Lower leg skin (tissue), 4 donors: Measurements from ENCODE around the gene ATP9B. TPM values are rescaled to one million over a fixed set of nuclear protein-coding genes. Genes with fewer than 3 reads are reported as not detected.
"Not testable (repeated sequence)": the region's sequence is repeated elsewhere in the genome, so short reads cannot be mapped to it uniquely, and the experiment has no call there.

Experiments used
- DNase-seq, 2 donors: peaks; one replicate each; pipeline ENCODE4 v3.0.0-alpha.2; 2019; ENCODE audit warnings: low spot score in 2 of 2
- H3K4me3 ChIP-seq: fragments of 200-600 bp; sonication (generic); 2 replicates; pipeline ENCODE4 v1.5.1; 2017; ENCODE audit warnings: mild to moderate bottlenecking, low read depth; ENCODE audit not compliant: poor library complexity, severe bottlenecking
- POLR2A ChIP-seq, 2 donors: fragments of 450-650 bp; IDR thresholded peaks; one replicate each; pipeline ENCODE4 v1.6.1; 2016 to 2017; ENCODE audit warnings: antibody characterized with exemption in 2 of 2, mild to moderate bottlenecking in 1 of 2, moderate library complexity in 1 of 2
- WGBS, 2 donors: methylation state at CpG; one replicate each; pipeline ENCODE4 v1.1.5; 2018; 5-methylcytosine and 5-hydroxymethylcytosine counted together
- intact Hi-C: fragments of 100-400 bp; cut with DNase I; formaldehyde crosslinking; loops from one replicate; pipeline ENCODE4 v1.15.0; 2023; ENCODE audit warnings: low total_unique reads
- total RNA-seq, 4 donors: library from RNA; depleted of rRNA; stranded (reverse); fragments of >200 nt; gene quantifications; one replicate each; pipeline ENCODE4 v1.1.0, GENCODE V29; 2016
- TF ChIP-seq, protein P1 (sequence below), 3 donors: fragments of 450-650 bp; IDR thresholded peaks; one replicate each; pipeline ENCODE4 v1.5.1; 2016; ENCODE audit warnings: antibody characterized with exemption in 3 of 3, mild to moderate bottlenecking in 3 of 3, moderate library complexity in 2 of 3

The ATP9B gene
- total RNA-seq, 4 donors from 2014 or later, result 19.9 to 39.9 (median 26.0) TPM

- TF ChIP-seq POLR2A (IDR thresholded peaks at IDR 0.05), result no peak
- TF ChIP-seq, protein P1, sequence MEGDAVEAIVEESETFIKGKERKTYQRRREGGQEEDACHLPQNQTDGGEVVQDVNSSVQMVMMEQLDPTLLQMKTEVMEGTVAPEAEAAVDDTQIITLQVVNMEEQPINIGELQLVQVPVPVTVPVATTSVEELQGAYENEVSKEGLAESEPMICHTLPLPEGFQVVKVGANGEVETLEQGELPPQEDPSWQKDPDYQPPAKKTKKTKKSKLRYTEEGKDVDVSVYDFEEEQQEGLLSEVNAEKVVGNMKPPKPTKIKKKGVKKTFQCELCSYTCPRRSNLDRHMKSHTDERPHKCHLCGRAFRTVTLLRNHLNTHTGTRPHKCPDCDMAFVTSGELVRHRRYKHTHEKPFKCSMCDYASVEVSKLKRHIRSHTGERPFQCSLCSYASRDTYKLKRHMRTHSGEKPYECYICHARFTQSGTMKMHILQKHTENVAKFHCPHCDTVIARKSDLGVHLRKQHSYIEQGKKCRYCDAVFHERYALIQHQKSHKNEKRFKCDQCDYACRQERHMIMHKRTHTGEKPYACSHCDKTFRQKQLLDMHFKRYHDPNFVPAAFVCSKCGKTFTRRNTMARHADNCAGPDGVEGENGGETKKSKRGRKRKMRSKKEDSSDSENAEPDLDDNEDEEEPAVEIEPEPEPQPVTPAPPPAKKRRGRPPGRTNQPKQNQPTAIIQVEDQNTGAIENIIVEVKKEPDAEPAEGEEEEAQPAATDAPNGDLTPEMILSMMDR (IDR thresholded peaks at IDR 0.05), result no peak
- intact Hi-C loops, result no loop called here
- H3K4me3 ChIP-seq, result no peak overlapping the region
- DNase-seq, result no peak
- WGBS, 2 donors, result 65 to 86% methylated on average over 8 of the region's 8 CpGs
Observed at GRCh38 chr18:79169958-79170555, 100.9 kb downstream of the ATP9B start.

DNA sequence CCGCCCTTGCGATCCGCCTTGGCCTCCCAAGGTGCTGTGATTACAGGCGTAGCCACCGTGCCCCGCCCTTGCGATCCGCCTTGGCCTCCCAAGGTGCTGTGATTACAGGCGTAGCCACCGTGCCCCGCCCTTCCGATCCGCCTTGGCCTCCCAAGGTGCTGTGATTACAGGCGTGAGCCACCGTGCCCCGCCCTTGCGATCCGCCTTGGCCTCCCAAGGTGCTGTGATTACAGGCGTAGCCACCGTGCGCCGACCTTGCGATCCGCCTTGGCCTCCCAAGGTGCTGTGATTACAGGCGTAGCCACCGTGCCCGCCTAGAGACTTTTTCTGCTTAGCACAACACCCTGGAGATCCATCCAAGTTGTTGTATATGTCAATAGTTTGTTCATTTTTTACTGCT lies 103.1 kb downstream of the ATP9B start:
- WGBS, 2 donors, result 98% methylated on average over 9 to 18 of the region's 27 CpGs
- DNase-seq, H3K4me3 ChIP-seq, intact Hi-C loops: not testable (repeated sequence)

GRCh38 chr18:79173742-79174141 lies 104.5 kb downstream of the ATP9B start:
- no peak for DNase-seq
- TF ChIP-seq, protein P1 (IDR thresholded peaks at IDR 0.05), result no peak
- no peak for TF ChIP-seq POLR2A (IDR thresholded peaks at IDR 0.05)

DNA sequence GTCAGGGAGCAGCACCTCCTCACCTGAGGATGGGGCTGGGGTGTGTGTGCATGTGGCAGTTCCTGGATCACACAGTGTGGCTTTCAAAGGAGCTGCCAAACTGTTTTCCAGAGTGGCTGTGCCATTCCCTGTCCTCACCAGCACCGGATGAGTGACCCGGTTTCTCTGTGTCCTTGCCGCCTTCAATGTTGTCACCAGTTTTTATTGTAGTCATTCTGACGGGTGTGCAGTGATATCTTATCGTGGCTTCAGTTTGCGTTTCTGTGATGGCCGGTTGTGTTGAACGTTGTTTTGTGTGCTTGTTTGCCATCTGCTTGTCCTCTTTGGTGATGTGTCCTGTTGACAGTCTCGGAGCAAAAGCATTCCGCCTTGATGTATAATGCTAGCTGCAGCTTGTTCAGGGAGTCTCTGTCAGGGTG lies 108.9 kb downstream of the ATP9B start:
- no peak overlapping the region for H3K4me3 ChIP-seq
- no peak for DNase-seq
- intact Hi-C loops, result no loop called here
- 95 to 97% methylated on average over 10 of the region's 10 CpGs for WGBS, 2 donors
- TF ChIP-seq POLR2A (IDR thresholded peaks at IDR 0.05), result no peak
- TF ChIP-seq, protein P1 (IDR thresholded peaks at IDR 0.05), result no peak

More at GRCh38 chr18:79173742-79174141, 104.5 kb downstream of the ATP9B start:
- intact Hi-C loops, result no loop called here
- WGBS, 2 donors, result 91 to 94% methylated on average over 2 of the region's 2 CpGs
- H3K4me3 ChIP-seq, result no peak overlapping the region

DNA sequence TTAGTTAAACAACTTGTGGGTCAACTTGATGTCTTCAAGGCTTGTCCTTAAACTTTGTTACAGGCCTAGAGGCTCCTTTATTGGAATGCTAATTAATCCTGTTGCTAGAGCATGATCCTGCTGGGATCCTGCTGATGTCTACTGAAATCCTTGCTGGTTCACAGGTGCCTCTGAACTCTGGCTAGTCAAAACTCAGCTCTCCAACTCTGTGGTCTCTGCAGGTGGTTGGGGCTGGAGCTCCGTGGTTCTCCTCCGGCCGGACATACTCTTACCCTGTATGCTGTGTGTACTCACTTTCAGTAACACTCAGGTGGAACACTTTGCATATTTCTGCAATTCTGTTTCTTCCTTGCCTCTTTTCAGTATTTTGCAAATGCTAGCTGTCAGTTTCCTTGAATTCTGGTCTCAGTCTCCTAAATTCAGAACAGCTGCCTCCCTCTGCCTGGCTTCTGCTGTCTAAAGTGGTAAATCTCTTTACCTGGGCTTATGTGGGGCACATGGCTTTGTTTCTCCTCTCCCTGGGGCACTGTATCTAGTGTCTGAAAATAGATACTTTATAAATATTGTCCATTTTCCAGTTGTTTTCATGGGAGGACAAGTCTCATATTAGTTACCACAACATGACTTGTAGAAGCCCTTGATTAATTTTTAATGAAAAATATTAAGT lies 113.0 kb downstream of the ATP9B start:
- DNase-seq, result no peak

DNA sequence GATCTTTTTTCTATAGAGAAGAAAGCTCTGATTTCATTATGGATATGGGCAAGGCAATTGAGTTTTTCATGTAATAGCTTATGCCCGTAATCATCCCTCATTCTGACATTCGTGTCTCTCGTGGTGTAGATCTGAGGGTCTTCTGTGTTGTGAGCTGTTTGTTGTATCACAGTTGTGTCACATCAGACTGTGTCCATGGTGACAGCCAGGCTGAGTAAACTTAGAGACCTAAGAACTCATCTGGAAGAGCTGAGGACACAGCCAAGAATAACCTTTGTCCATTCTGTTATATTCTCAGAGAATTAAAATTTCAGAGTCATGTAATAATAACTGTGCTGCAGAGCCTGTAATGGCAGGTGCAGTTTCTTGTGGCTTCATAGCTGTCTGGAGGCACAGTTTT lies 116.5 kb downstream of the ATP9B start:
- 84 to 88% methylated on average over 3 of the region's 3 CpGs for WGBS, 2 donors
- no peak for TF ChIP-seq POLR2A (IDR thresholded peaks at IDR 0.05)
- TF ChIP-seq, protein P1 (IDR thresholded peaks at IDR 0.05), result no peak
- intact Hi-C loops, result no loop called here
- DNase-seq, result no peak
- H3K4me3 ChIP-seq, result no peak overlapping the region

More for the DNA sequence above, 113.0 kb downstream of the ATP9B start:
- intact Hi-C loops, result no loop called here
- 95 to 100% methylated on average over 3 of the region's 3 CpGs for WGBS, 2 donors
- no peak overlapping the region for H3K4me3 ChIP-seq
- TF ChIP-seq POLR2A (IDR thresholded peaks at IDR 0.05), result no peak
- TF ChIP-seq, protein P1 (IDR thresholded peaks at IDR 0.05), result no peak
